HCT116 (cell line): ENCODE results near the gene PI16.

Source experiments
- CEBPB ChIP-seq: IDR thresholded peaks from 2 replicates; pipeline ENCODE4 v1.6.1; 2012; ENCODE audit warnings: low read depth
- EZH2 ChIP-seq: fragments of 200-600 bp; sonication (generic); IDR thresholded peaks from 2 replicates; pipeline ENCODE4 v1.6.1; 2017; ENCODE audit warnings: antibody characterized with exemption, mixed run types
- EZH2phosphoT487 ChIP-seq: fragments of 200-600 bp; IDR thresholded peaks from 2 replicates; pipeline ENCODE4 v1.6.1; 2018; ENCODE audit warnings: antibody characterized with exemption, borderline replicate concordance
- POLR2AphosphoS5 ChIP-seq: IDR thresholded peaks from 2 replicates; pipeline ENCODE4 v1.6.1; 2011; ENCODE audit warnings: mild to moderate bottlenecking, low read depth, low read length, moderate library complexity
- ZFX ChIP-seq: fragments of 450-650 bp; IDR thresholded peaks from 2 replicates; pipeline ENCODE4 v1.6.1; 2017
- TF ChIP-seq, protein P1 (sequence below), 3 experiments: fragments of 200-600 bp in 1 of 3; sonication (generic) in 1 of 3; IDR thresholded peaks in 2 of 3; conservative IDR thresholded peaks in 1 of 3; 2 replicates each; pipeline ENCODE4 v1.5.1; 2012 to 2017; ENCODE audit warnings: low read depth in 2 of 3, low read length in 2 of 3, antibody characterized with exemption in 1 of 3, borderline replicate concordance in 1 of 3, control low read depth in 1 of 3, mild to moderate bottlenecking in 1 of 3, mixed read lengths in 1 of 3, mixed run types in 1 of 3, moderate library complexity in 1 of 3; ENCODE audit not compliant: insufficient read depth in 1 of 3

DNA sequence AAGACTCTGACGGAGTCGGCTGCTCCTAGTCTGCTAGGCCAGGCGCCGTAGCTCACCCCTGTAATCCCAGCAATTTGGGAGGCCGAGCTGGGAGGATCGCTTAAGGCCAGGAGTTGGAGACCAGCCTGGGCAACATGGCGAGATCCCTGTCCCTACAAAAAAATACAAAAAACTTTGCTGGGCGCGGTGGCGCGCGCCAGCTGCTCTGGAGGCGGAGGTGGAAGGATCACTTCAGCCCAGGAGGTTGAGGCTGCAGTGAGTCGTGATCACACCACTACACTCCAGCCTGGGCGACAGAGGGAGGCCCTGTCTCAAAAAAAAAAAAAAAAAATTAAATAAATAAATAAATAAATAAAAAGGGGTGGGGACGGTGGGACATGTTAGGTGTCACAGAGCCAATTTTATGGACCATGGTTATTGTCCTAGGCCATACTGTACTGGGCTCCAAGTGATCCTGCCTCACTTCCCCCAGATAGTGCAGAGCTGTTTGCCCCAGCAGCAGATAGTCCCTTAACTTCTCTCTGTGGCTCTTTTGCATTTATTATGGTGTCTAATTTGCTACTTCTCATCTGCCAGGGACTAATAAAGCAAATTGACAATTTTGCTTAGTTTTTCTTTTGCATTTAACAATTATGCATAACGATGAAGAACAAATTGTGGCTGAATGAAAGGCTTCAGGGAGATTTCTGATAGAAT, 5.2 kb downstream of the PI16 start:
- TF ChIP-seq CEBPB (no peak), EZH2 (no peak), EZH2phosphoT487 (no peak), POLR2AphosphoS5 (no peak), ZFX (no peak)
- TF ChIP-seq, protein P1, sequence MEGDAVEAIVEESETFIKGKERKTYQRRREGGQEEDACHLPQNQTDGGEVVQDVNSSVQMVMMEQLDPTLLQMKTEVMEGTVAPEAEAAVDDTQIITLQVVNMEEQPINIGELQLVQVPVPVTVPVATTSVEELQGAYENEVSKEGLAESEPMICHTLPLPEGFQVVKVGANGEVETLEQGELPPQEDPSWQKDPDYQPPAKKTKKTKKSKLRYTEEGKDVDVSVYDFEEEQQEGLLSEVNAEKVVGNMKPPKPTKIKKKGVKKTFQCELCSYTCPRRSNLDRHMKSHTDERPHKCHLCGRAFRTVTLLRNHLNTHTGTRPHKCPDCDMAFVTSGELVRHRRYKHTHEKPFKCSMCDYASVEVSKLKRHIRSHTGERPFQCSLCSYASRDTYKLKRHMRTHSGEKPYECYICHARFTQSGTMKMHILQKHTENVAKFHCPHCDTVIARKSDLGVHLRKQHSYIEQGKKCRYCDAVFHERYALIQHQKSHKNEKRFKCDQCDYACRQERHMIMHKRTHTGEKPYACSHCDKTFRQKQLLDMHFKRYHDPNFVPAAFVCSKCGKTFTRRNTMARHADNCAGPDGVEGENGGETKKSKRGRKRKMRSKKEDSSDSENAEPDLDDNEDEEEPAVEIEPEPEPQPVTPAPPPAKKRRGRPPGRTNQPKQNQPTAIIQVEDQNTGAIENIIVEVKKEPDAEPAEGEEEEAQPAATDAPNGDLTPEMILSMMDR (IDR thresholded peaks at IDR 0.05 in 2 of 3, conservative IDR thresholded peaks at IDR 0.05 in 1 of 3; ENCODE audit: borderline replicate concordance in 1 of 3, insufficient read depth in 1 of 3, low read depth in 2 of 3, low read length in 2 of 3), result no peak
